ENCODE data around the gene PIM1.

PIM1 gene

DNA sequence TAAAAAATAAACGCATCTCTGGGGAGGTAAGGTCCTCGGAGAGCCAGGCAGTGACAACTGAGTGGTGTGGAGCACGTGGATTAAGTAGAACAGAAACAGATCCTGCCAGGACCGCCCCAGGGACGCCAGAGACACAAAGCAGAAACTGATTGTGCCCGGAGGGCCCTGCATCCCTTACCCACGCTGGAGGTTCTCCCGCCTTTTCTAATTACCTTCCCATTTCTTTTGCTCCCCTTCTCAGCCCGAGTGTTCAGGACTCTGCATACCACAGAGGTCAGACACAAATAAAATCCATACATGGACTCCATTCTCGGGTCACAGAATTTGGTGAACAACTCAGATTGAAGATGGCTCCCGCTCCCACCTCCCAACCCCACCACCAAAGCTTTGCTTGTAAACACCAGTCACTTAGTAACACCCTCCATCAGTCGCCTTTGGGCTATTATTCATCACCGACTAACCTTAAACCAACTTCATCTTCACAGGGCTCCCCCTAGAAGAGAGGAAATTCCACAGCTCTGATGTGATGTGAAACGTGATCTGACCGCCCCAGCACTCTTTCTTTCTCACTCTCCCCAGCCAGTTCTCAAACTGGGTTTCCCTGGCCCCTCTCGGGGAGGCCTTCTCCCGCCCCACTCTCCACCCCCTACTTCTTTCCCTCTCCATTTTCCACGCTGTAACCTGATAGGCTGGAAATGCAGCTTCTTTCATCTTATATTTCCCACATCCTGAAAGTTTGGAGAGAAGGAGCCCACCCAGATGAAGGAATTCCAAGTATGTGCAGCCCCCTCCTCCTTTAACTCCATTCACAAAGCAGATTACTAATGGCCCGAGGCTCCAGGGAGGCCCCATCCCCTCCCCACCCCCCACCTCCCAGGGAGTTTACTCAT is 32.5 kb upstream of the PIM1 start:
- no peak for DNase-seq (ENCODE audit: low spot score)

DNA sequence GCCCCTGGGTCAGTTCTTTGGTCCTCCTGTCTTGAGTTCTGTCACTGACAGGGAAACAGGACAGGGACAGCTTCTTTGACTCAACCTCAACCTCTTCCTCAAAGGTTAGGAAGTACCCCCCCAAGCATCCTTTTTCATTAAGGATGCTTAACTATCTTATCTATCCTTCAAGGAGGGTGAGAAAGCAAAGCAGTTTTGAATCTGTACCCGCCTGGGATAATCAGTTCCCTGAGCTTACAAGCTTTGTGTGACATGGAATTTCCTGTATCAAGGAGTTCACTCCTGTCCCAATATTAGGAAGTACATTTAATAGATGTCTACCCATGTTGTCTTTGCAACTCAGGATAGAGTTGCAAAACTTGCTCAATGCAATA is 31.1 kb upstream of the PIM1 start:
- no peak for DNase-seq (ENCODE audit: low spot score)

DNA sequence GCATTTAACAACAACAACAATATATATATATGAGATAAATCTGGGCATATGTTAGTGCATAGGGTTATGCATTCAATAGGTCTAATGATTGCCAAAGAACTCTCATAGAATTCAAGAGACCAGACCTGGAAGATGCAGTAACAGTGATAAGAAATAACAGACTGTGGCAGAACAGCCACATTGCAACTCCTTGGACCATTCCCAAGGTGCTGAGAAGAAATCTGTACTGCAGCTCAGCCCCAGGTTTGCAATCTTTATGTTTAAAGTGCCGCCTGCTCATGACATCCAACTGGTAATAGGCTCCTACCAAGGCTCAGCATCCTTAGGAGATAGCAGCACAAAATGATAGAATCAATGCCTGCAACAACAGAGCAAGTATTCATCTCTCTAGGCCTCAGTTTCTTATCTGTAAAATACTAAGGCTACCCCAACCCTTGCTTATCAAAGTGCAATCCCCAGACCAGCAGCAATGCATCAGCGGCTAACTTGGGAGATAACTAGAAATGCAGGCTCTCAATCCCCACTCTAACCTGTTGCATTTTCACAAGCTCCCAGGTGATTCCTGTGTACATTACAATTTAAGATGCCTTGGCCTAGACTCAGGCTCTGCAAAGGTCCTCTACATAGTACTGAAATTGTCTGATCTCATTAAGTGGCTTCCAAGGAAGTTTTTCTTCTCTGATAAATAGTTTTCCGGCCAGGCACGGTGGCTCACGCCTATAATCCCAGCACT is 30.6 kb upstream of the PIM1 start:
- DNase-seq (ENCODE audit: low spot score) = no peak

DNA sequence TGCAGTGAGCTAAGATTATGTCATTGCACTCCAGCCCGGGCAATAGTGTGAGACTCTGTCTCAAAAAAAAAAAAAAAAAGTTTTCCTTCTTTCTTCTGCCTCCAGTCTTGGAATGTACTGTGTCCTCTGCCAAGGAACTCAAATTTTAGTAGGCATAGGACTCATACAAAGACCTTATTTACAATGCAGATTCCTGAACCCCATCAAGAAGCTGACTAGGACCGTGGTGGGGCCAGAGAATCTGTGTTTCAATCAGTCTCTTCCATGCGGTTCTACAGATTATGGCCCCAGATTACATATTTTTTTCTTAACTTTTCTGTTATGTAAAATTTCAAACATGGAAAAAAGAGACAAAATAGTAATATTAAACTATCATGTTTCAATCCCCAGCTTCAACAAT is 29.8 kb upstream of the PIM1 start:
- DNase-seq (ENCODE audit: low spot score) = no peak

DNA sequence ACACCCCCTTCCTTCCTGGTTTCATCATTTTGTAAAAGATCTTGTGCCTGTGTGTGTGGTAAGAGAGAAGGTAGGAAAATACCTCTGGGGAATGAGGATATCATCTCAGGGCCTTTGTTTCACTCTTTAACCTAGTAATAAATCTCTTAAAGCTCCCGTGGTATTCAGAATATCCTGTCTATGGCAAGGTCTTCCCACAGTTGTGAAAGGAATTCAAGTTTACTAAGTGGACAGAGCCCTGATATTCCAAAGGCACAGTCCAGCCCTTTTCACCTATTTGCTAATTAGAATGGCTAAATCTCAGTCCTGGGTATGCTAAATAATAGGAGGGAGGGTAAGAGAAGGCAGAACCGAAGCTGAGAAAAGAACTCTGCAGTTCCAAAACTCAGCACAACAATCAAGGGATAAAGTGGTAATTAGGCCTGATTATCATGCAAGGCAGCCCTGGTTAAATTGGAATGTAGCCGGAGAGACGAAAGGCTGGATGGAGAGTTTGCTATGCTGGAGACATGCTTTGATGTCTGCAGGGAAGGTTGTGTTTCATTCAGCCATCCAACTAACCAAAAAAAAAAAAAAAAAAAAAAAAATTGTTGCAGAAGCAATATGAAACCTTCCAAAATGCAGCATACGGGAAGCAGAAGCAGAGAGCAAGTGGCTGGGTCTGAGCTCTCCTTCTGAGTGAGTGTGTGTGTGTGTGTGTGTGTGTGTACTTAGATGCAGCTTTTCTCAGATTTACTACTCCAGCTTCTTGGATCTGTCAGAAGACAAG is 28.5 kb upstream of the PIM1 start:
- DNase-seq (ENCODE audit: low spot score) = no peak

DNA sequence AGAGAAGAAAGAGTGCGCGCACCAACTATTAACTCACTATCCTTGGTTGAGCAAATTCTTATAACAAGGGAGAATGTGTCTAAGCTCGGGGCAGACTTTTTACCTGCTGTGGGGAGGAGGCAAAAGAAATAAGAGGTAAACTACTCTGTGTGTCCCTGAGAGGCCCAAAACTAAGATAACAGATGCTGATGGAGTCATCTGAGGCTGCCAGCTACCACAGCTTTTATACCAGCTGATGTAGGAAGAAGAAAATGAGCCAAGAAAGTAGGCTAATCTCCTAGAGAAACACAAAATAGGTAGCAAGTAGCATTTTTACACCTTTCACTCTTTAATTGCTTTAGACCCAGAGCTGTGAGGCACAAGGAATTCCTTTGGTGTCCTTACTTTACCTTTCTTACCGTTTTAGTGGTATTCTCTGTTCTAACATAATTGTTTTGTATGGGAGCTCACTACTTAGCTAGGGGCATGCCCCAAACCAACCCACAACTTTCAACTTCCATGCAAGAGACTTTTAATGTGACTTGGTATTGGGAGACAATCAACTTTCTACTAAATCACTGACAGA is 27.8 kb upstream of the PIM1 start:
- DNase-seq (ENCODE audit: low spot score) = no peak

DNA sequence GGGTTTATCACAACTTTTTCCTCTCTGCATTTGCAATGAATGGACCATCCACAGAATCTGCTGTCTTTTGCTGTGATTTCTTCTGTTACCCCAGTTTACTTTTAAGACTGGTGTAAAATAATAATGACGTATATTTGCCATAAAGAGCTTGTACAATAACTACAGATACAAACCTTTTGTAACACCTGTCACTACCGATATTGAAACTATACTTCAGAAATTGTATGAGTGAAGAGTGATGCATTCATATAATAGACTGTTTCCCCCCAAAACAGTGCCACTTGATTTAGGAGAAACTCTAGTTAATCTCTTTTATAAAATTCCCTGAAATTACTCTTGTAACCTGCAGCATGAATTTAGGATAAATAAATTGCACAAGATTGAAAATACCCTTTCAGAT is 26.4 kb upstream of the PIM1 start:
- DNase-seq (ENCODE audit: low spot score) = no peak

DNA sequence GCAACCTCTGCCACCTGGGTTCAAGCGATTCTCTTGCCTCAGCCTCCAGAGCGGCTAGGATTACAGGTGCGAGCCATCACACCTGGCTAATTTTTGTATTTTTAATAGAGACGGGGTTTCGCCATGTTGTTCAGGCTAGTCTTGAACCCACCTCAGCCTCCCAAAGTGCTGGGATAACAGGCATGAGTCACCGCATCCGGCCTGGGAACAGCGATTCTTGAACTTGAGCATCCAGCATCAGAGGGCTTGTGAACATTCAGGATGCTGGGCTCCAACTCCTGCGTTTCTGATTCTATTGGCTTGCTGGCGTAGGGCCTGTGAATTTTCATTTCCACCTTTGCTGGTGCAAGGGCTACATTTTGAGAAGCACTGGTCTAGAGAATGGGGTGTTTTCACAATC is 24.5 kb upstream of the PIM1 start:
- no peak for DNase-seq (ENCODE audit: low spot score)

DNA sequence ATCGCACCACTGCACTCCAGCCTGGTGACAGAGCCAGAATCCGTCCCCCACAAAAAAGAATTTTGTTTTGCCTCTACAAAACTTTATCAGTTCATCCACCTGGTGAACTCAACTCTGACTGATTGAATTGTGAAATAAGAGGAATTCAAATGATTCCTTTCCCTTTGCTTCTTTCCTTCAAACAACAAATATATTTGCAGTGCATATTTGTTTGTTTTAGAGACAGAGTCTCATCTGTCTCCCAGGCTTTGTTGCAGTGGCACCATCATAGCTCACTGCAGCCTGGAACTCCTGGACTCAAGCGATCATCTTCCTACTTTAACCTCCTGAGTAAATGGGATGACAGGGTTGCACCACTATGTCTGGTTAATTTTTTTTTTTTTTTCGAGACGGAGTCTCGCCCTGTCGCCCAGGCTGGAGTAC is 23.2 kb upstream of the PIM1 start:
- no peak for DNase-seq (ENCODE audit: low spot score)

DNA sequence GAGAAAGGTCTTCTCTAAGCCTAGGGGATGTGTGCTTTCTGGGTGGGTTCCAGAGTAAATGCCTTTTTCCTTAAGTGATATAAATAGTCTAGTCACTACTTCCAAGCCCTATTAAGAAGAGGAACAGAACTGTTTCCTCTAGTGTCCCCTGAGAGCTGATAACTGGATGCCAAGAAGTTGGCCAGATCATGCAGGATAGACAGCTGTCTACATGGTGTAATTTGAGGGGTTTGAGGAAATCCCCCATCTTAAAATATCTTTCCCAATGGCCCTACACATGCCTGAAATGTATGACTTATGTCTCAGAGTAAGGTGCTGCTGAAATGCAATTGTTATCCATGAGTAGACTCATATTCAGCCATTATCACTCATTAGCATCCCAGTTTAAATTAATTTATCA is 20.2 kb upstream of the PIM1 start:
- DNase-seq (ENCODE audit: low spot score) = no peak

DNA sequence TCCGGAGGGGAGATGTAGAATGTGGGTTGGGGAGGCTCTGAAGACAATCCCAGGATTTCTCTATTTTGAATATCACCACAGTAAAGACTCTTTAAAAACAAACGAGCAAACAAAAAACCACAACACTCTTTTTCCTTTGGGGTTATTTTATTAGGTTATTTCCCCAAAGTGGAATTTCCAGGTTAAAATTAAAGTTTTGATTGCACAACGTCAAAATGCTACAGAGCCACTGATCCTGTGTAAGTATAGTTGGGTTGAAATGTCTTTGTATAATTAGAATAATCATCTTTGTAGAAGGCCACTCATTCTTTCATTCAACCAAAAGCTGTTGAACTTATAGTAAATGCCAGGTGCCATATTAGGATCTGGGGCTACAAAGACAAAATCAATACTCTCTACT is 19.6 kb upstream of the PIM1 start:
- no peak for DNase-seq (ENCODE audit: low spot score)

DNA sequence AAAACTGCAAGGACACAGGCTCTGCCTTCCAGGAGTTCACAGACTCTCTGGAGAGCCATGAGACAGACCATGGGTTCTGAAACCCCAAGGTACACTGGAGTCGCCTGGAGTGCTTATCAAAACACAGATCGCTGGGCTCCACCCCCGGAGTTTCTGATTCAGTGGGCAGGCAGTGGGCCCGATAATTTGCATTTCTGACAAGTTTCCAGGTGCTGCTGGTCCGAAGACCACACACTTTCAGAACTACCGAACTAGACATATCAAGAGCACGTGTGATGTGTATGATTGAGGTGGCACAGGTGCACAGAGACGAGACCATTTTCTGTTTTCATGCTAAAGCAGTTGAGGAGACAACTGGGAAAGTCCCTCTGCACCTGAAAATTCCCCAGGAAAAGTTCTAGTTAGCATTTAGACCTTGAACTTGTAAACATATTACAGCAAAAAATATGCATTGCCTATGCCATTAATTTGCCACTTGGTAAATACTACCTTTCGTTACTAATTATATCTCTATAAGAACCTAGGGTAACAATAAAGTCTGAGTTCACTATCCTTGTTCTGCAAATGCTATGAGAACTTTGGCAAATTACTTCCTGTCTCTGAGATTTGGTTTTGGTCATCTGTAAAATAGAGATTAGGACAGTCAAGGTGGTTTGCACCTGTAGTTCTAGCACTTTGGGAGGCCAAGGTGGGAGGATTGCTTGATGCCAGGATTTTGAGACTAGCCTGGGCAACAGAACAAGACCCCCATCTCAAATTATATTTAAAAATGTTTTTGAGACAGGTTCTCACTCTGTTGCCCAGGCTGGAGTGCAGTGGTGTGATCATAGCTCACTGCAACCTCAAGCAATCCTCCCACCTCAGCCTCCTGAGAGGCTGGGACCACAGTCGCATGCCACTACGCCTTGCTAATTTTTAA is 14.3 kb upstream of the PIM1 start:
- DNase-seq (ENCODE audit: low spot score) = no peak

DNA sequence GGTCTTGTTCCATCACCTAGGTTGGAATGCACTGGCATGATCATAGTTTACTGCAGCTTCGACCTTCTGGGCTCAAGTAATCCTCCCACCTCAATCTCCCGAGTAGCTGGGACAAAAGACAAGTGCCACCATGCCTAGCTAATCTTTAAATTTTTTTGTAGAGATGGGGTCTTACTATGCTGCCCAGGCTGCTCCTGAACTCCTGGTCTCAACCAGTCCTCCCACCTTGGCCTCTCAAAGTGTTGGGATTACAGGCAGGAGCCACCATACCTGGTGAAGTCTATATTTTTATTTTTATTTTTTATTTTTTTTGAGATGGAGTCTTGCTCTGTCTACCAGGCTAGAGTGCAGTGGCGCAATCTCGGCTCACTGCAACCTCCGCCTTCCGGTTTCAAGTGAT is 11.4 kb upstream of the PIM1 start:
- DNase-seq (ENCODE audit: low spot score) = no peak

DNA sequence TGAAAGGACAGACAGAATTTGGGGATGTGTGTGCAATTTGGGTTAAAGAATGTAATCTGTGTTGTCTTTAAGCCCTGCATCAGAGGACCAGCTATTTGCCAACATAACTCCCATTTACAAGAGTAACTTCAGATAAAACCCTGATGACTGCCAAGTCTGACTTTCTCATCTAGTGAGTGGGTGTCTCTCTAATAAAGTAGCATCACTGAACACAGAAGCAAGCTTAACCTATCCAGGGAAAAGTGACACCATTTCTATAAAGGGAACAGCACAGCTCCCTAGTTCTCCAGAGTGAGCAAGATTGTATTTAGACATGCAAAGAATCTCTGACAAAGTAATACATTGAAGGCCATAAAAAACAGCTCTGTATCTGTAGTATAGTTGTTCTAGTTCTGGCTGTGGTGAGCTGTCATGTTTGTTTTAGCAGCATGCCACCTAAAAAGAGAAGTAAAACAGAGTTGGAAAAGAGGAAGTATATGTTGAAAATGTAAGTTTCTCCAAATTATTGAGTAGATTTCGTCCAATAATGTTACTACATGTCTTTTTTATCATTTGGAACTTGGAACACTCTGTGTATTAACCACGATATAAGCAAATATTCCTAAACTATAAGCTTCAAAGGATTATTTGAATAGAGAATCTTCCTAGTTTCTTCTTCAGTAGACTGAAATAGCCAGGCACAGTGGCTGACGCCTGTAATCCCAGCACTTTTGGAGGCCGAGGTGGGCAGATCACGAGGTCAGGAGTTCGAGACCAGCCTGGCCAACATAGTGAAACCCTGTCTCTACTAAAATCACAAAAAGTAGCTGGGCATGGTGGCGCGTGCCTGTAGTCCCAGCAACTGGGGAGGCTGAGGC is 8.8 kb upstream of the PIM1 start:
- DNase-seq (ENCODE audit: low spot score) = peak; percentile 34

DNA sequence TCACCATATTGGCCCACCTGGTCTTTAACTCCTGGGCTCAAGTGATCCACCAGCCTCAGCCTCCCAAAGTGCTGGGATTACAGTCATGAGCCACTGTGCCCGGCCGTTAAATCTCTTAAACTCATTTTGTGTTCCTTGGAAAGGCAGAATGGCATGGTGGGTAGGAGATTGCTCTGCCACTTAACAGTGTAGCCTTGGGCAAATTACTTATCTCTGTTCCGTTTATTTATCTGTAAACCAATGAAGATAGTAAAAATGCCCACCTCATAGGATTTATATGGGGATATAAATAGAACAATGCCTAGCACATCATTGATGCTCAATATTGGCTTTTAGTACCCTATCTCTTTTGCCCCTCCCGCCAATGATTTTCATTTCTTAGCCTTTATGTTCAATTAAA is 7.2 kb upstream of the PIM1 start:
- no peak for DNase-seq (ENCODE audit: low spot score)

DNA sequence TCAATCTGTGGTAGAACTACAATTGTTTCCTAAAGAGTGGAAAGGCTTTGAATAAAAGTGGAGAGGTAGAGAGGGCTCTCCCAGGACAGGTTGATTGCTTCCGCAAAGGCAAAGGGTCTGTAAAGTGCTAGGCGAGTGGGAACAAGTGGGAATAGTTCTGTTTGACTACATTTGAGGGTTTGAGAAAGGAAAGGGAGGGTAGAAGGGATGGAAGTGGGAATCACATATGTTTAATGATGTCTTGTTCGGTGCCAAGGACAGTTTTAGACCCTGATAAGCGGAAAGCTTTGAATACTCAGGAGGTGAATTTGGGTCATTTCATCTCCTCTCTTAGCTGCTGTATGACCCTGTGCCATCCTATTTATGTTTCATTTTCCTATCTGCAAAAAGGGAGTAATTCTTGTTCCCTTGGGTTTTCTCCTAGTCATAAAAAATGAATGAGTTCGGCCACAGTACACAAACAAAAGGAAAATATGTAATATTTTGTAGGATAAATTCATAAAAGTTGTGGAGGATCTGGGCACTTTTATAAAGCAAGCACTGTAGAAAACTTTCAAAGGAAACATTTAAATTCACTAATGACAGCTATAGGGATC is 1.7 kb upstream of the PIM1 start:
- no peak for DNase-seq (ENCODE audit: low spot score)

DNA sequence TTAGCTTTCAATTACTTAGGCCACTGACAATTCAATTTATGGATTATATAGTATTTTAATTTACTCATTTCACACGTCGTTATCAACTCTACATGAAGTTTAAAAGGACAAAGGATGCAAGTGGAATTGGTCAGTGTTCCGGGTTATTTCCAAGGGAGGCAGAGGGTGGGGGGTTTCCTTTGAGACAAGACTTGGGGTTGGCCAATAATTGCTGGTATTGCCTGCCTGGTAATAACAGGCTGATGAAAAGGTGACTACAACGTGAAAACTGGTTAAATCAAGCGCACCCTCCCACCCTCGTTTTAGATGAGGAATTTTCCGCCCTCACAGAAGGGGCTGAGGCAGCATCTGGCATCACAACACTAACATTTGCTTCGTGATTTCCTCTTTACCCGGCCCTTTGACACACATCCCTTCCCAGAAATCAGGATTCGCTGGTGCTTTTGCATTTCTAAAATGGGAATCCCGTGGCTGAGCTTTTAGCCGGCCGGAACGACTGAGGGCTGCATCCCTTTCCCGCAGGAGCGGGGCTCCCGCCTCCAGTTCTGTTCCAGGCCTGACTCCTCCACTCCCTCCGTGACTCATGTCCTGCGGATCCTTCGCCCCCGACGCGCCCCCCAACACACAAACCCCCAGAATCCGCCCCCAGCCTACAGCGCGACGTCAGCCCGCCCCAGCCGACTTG is 999 bp upstream of the PIM1 start:
- peak; percentile 50 for DNase-seq (ENCODE audit: low spot score)

DNA sequence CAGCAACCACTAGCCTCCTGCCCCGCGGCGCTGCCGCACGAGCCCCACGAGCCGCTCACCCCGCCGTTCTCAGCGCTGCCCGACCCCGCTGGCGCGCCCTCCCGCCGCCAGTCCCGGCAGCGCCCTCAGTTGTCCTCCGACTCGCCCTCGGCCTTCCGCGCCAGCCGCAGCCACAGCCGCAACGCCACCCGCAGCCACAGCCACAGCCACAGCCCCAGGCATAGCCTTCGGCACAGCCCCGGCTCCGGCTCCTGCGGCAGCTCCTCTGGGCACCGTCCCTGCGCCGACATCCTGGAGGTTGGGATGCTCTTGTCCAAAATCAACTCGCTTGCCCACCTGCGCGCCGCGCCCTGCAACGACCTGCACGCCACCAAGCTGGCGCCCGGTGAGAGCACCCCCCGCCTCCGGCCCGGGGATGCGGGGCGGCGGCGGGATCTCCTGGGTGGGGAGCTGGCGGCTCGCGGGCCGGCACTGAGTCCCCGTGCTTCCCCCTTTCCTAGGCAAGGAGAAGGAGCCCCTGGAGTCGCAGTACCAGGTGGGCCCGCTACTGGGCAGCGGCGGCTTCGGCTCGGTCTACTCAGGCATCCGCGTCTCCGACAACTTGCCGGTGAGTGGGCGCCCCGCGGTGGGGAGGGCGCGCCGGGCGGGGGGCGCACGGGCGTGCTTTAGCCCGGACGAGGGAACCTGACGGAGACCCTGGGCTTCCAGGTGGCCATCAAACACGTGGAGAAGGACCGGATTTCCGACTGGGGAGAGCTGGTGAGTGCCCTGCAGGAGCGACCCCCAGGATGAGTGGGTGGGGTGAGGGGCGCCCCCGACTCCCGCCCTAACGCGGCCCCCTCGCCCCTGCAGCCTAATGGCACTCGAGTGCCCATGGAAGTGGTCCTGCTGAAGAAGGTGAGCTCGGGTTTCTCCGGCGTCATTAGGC is 585 bp downstream of the PIM1 start:
- no peak for DNase-seq (ENCODE audit: low spot score)
